MM.1S (cell line): ENCODE measurements around the gene NTM.

ENCODE experiments used
- DNase-seq: peaks from one replicate; pipeline ENCODE4 v3.0.0-alpha.2; 2015
- H2AFZ ChIP-seq: fragments of 300-600 bp; sonication (generic); 2 replicates; pipeline ENCODE4 v1.6.0; 2016; ENCODE audit warnings: antibody characterized with exemption, low read length
- H3F3A ChIP-seq: fragments of 300-600 bp; sonication (generic); 2 replicates; pipeline ENCODE4 v1.6.1; 2016; ENCODE audit warnings: mild to moderate bottlenecking, antibody characterized with exemption, low read length, moderate library complexity, mixed read lengths; ENCODE audit not compliant: insufficient read depth
- H3K27ac ChIP-seq: fragments of 300-600 bp; sonication (generic); 2 replicates; pipeline ENCODE4 v1.5.1; 2016; ENCODE audit warnings: mild to moderate bottlenecking, low read length
- H3K27me3 ChIP-seq: fragments of 300-600 bp; sonication (generic); replicated peaks from 2 replicates; pipeline ENCODE4 v1.6.0; 2016; ENCODE audit warnings: low read length; ENCODE audit not compliant: insufficient read depth
- H3K36me3 ChIP-seq: fragments of 300-600 bp; sonication (generic); replicated peaks from 2 replicates; pipeline ENCODE4 v1.6.1; 2016; ENCODE audit warnings: mild to moderate bottlenecking, low read length, mixed read lengths; ENCODE audit not compliant: insufficient read depth
- H3K4me1 ChIP-seq: fragments of 300-600 bp; sonication (generic); 2 replicates; pipeline ENCODE4 v1.6.1; 2016; ENCODE audit warnings: low read length, mixed read lengths
- H3K4me2 ChIP-seq: fragments of 300-600 bp; sonication (generic); 2 replicates; pipeline ENCODE4 v1.6.0; 2016; ENCODE audit warnings: low read depth, low read length
- H3K4me3 ChIP-seq: fragments of 300-600 bp; sonication (generic); 2 replicates; pipeline ENCODE4 v1.5.1; 2016; ENCODE audit warnings: low read length, mixed read lengths
- H3K79me2 ChIP-seq: fragments of 300-600 bp; sonication (generic); 2 replicates; pipeline ENCODE4 v1.6.1; 2016; ENCODE audit warnings: mixed run types, low read length, mixed read lengths
- H3K9ac ChIP-seq: fragments of 300-600 bp; sonication (generic); 2 replicates; pipeline ENCODE4 v1.6.1; 2016; ENCODE audit warnings: low read length, mixed read lengths
- H3K9me2 ChIP-seq: fragments of 300-600 bp; sonication (generic); replicated peaks from 2 replicates; pipeline ENCODE4 v1.6.1; 2016; ENCODE audit warnings: mild to moderate bottlenecking, low read length, mixed read lengths; ENCODE audit not compliant: insufficient read depth
- H3K9me3 ChIP-seq: fragments of 300-600 bp; sonication (generic); replicated peaks from 2 replicates; pipeline ENCODE4 v1.6.1; 2016; ENCODE audit warnings: mild to moderate bottlenecking, low read length, mixed read lengths; ENCODE audit not compliant: insufficient read depth
- H4K20me1 ChIP-seq: fragments of 300-600 bp; sonication (generic); 2 replicates; pipeline ENCODE4 v1.6.1; 2016; ENCODE audit warnings: mild to moderate bottlenecking, low read length, moderate library complexity, mixed read lengths; ENCODE audit not compliant: insufficient read depth
- EZH2 ChIP-seq: fragments of 300-600 bp; sonication (generic); optimal IDR thresholded peaks from 2 replicates; pipeline ENCODE3; 2017; ENCODE audit warnings: low read depth, mild to moderate bottlenecking, antibody characterized with exemption, low read length, mixed read lengths
- EZH2phosphoT487 ChIP-seq: fragments of 300-600 bp; sonication (generic); IDR thresholded peaks from 2 replicates; pipeline ENCODE4 v1.6.1; 2018; ENCODE audit warnings: antibody characterized with exemption, low read length
- TF ChIP-seq, protein P1 (sequence below): fragments of 300-600 bp; sonication (generic); IDR thresholded peaks from 2 replicates; pipeline ENCODE4 v1.5.1; 2016; ENCODE audit warnings: antibody characterized with exemption, low read length, mixed read lengths

Gene NTM

DNA sequence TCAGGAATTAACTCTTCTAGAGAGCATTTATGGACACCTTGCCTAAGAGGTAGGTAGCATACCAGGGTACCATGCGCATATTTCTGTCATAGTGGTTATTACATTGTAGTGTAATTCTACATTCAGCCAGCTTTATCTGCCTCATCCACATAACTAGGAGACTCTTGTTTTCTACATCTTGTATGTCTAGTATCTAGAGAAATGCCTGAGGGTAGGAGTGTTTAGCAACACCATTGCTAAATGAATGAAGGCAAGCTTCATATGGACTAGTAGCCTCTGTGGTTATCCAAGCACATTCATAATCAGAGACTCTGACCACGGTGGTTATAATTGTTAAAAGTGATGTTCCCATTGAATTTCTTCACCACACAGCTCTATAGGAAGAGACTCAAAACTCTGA is 107.9 kb downstream of the NTM start:
- Histone ChIP-seq H3K36me3 (no peaks in the 10 kb centered on the region), H3K27ac (no peak overlapping the region), H3K79me2 (no peaks in the 10 kb centered on the region), H3K4me3 (no peak overlapping the region), H3K4me2 (no peak overlapping the region), H3K9ac (no peak overlapping the region), H3K9me2 (no peaks in the 10 kb centered on the region), H3K9me3 (no peaks in the 10 kb centered on the region), H3F3A (no peaks in the 10 kb centered on the region), H3K4me1 (no peaks in the 10 kb centered on the region), H2AFZ (no peak overlapping the region), H3K27me3 (no peaks in the 10 kb centered on the region), H4K20me1 (no peaks in the 10 kb centered on the region)
- TF ChIP-seq EZH2phosphoT487 (no peak), EZH2 (no peak)
- TF ChIP-seq, protein P1, sequence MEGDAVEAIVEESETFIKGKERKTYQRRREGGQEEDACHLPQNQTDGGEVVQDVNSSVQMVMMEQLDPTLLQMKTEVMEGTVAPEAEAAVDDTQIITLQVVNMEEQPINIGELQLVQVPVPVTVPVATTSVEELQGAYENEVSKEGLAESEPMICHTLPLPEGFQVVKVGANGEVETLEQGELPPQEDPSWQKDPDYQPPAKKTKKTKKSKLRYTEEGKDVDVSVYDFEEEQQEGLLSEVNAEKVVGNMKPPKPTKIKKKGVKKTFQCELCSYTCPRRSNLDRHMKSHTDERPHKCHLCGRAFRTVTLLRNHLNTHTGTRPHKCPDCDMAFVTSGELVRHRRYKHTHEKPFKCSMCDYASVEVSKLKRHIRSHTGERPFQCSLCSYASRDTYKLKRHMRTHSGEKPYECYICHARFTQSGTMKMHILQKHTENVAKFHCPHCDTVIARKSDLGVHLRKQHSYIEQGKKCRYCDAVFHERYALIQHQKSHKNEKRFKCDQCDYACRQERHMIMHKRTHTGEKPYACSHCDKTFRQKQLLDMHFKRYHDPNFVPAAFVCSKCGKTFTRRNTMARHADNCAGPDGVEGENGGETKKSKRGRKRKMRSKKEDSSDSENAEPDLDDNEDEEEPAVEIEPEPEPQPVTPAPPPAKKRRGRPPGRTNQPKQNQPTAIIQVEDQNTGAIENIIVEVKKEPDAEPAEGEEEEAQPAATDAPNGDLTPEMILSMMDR: no peak
- DNase-seq: no peak

DNA sequence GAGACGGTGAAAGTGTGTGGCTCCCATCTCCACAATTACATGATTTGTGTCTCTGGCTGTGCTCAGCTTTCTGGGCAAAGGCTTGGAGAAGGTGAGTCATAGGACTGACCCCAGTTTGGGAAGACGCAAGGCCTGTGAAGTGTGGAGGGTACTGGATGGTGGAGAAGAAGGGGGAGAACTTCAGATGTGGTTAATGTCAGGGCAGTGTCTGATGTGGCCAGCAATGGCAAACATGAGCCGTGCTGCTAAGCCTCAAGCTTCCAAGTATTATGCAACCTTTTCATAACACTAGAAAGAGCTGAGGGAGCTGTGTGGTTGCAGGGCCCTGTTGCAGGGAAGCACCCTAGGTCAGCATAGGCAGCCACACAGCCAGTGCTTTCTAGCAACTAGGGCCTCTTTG is 110.9 kb downstream of the NTM start:
- DNase-seq: no peak
- TF ChIP-seq, protein P1: no peak
- TF ChIP-seq EZH2phosphoT487 (no peak), EZH2 (no peak)

DNA sequence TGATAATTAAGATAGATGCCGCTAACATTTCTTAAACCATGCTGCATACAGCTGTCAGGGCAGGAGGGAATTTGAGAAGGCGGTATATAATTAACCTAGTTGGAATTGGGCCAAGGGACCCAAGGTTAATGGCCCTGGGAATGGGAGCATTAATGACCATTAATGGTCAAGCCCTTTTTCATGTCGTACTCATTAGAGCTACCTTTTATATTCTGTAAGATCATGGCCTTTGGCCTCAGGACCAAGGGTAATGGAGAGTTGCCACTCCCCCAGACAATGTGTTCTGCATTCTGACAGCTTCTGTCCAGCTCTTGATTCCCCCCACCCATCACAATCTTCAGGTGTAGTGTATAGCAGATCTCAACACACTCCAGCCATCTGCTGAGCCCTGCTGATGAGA is 111.6 kb downstream of the NTM start:
- Histone ChIP-seq H3K4me2 (no peak overlapping the region), H3K4me3 (no peak overlapping the region), H3K27me3 (no peaks in the 10 kb centered on the region), H3K9ac (no peak overlapping the region), H3K4me1 (no peaks in the 10 kb centered on the region), H2AFZ (no peak overlapping the region), H3K27ac (no peak overlapping the region), H3K36me3 (no peaks in the 10 kb centered on the region), H3K9me2 (no peaks in the 10 kb centered on the region), H3K79me2 (no peaks in the 10 kb centered on the region), H4K20me1 (no peaks in the 10 kb centered on the region), H3F3A (no peaks in the 10 kb centered on the region), H3K9me3 (no peaks in the 10 kb centered on the region)
- DNase-seq: no peak
- TF ChIP-seq EZH2phosphoT487 (no peak), EZH2 (no peak)
- TF ChIP-seq, protein P1: no peak

More for the DNA sequence above, 110.9 kb downstream of the NTM start:
- no peaks in the 10 kb centered on the region for H3K27me3 ChIP-seq
- no peaks in the 10 kb centered on the region for H3F3A ChIP-seq
- H3K9me3 ChIP-seq: no peaks in the 10 kb centered on the region
- no peak overlapping the region for H3K27ac ChIP-seq
- no peaks in the 10 kb centered on the region for H3K9me2 ChIP-seq
- H3K4me3 ChIP-seq: no peak overlapping the region
- no peaks in the 10 kb centered on the region for H3K79me2 ChIP-seq
- no peak overlapping the region for H3K4me2 ChIP-seq
- no peak overlapping the region for H2AFZ ChIP-seq
- H4K20me1 ChIP-seq: no peaks in the 10 kb centered on the region
- H3K9ac ChIP-seq: no peak overlapping the region
- H3K4me1 ChIP-seq: no peaks in the 10 kb centered on the region
- H3K36me3 ChIP-seq: no peaks in the 10 kb centered on the region
